HL-60 (cell line): Measurements from ENCODE around the gene CCDC88C.

Experiments used
- DNase-seq, 2 experiments: peaks; one replicate each; pipeline ENCODE4 v3.0.0-alpha.2; 2010 to 2020; ENCODE audit warnings: low read depth in 1 of 2, low spot score in 1 of 2
- H3K27ac ChIP-seq: fragments of 250-450 bp; sonication (Bioruptor Pico); replicated peaks from 2 replicates; pipeline ENCODE4 v1.5.1; 2020; ENCODE audit warnings: mild to moderate bottlenecking, moderate library complexity
- H3K27me3 ChIP-seq: fragments of 250-450 bp; sonication (Bioruptor Pico); 2 replicates; pipeline ENCODE4 v1.5.1; 2021; ENCODE audit warnings: mild to moderate bottlenecking, moderate library complexity; ENCODE audit not compliant: insufficient read depth, poor library complexity, severe bottlenecking
- H3K4me3 ChIP-seq: replicated peaks from 2 replicates; pipeline ENCODE4 v1.5.1; 2011; ENCODE audit warnings: mild to moderate bottlenecking, control low read depth, low read length; ENCODE audit not compliant: insufficient read depth
- CTCF ChIP-seq: IDR thresholded peaks from one replicate; pipeline ENCODE4 v1.5.1; 2011; ENCODE audit warnings: low read length, control low read depth, inconsistent platforms; ENCODE audit not compliant: insufficient read depth
- GABPA ChIP-seq: IDR thresholded peaks from 2 replicates; pipeline ENCODE4 v1.6.1; 2012; ENCODE audit warnings: low read depth
- POLR2AphosphoS5 ChIP-seq: IDR thresholded peaks from 2 replicates; pipeline ENCODE4 v1.6.1; 2012; ENCODE audit warnings: low read depth
- SPI1 ChIP-seq: IDR thresholded peaks from 2 replicates; pipeline ENCODE4 v1.6.1; 2012; ENCODE audit warnings: low read depth, mild to moderate bottlenecking, borderline replicate concordance
- TF ChIP-seq, protein P1 (sequence below): IDR thresholded peaks from 2 replicates; pipeline ENCODE4 v1.6.1; 2012; ENCODE audit warnings: low read depth; ENCODE audit not compliant: insufficient replicate concordance

The CCDC88C gene

DNA sequence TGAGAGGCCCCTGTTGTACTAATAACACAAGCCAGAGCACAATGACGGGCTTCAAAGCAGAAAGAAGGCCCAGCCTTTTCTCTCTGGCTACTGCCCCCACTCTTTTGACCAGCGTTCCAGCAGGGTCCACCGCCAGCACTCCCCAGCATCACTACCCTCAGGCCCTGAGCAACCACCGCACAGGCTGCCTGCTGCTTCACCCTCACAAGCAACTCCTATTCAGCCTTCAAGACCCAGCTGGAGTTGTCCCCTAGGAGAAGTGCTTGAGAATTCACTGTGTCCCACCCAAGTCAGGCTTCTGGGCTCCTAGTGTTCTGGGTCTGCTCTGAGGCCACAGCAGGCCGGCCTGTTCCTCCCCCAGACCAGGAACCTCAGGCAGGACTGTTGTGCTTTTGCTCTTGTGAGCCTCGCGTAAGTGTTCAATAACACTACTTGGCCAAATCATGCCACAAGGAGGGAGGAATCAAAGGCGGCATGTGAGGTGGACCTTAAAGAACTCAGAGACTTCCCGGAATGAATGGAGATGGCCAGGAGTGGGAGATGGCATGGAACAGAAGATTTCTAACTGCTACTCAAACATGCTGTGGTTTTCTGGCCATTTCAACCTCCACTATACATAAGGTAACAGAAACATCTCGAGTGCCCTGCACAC lies 89.8 kb downstream of the CCDC88C start:
- TF ChIP-seq SPI1: no peak
- TF ChIP-seq POLR2AphosphoS5: no peak
- TF ChIP-seq CTCF: no peak
- no peak for TF ChIP-seq GABPA
- TF ChIP-seq, protein P1, sequence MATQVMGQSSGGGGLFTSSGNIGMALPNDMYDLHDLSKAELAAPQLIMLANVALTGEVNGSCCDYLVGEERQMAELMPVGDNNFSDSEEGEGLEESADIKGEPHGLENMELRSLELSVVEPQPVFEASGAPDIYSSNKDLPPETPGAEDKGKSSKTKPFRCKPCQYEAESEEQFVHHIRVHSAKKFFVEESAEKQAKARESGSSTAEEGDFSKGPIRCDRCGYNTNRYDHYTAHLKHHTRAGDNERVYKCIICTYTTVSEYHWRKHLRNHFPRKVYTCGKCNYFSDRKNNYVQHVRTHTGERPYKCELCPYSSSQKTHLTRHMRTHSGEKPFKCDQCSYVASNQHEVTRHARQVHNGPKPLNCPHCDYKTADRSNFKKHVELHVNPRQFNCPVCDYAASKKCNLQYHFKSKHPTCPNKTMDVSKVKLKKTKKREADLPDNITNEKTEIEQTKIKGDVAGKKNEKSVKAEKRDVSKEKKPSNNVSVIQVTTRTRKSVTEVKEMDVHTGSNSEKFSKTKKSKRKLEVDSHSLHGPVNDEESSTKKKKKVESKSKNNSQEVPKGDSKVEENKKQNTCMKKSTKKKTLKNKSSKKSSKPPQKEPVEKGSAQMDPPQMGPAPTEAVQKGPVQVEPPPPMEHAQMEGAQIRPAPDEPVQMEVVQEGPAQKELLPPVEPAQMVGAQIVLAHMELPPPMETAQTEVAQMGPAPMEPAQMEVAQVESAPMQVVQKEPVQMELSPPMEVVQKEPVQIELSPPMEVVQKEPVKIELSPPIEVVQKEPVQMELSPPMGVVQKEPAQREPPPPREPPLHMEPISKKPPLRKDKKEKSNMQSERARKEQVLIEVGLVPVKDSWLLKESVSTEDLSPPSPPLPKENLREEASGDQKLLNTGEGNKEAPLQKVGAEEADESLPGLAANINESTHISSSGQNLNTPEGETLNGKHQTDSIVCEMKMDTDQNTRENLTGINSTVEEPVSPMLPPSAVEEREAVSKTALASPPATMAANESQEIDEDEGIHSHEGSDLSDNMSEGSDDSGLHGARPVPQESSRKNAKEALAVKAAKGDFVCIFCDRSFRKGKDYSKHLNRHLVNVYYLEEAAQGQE: no peak
- Histone ChIP-seq H3K27ac (no peak overlapping the region), H3K27me3 (no peaks in the 10 kb centered on the region), H3K4me3 (no peak overlapping the region)
- no peak for DNase-seq

DNA sequence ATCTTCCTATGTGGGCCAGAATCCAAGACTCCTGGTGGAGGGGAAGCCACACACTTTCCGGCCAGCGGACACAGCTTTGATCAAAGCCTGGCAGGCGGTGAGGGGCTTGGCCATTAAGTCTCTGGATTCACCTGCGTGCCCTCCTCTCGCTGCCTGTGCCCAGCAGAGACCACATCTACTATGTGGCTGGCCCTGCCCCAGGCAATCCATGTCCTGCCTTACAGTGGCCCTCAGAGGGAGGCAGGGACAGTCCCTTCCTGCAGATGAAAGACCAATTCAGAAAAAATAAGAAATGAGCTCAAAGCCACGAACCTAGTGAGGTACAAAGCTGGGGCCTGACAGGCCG lies 90.4 kb downstream of the CCDC88C start:
- H3K4me3 ChIP-seq: no peak overlapping the region
- DNase-seq: no peak
- H3K27ac ChIP-seq: no peak overlapping the region
- no peaks in the 10 kb centered on the region for H3K27me3 ChIP-seq
- TF ChIP-seq GABPA: no peak
- TF ChIP-seq POLR2AphosphoS5: no peak
- no peak for TF ChIP-seq SPI1
- no peak for TF ChIP-seq CTCF

GRCh38 chr14:91326514-91327249 lies 90.9 kb downstream of the CCDC88C start:
- Histone ChIP-seq H3K27me3 (no peaks in the 10 kb centered on the region), H3K4me3 (no peak overlapping the region), H3K27ac (no peak overlapping the region)
- DNase-seq: no peak
- TF ChIP-seq SPI1 (no peak), CTCF (no peak), GABPA (no peak), POLR2AphosphoS5 (no peak)
- TF ChIP-seq, protein P1: no peak
